SK-N-SH (cell line): ENCODE measurements around the gene OR2H1. TPM values are rescaled to one million over a fixed set of nuclear protein-coding genes. Genes with fewer than 3 reads are reported as not detected.

Experiments
- CTCF ChIA-PET: fragments of 300-600, 350-600 bp; formaldehyde crosslinking; extraction: SDS; loops from one replicate; lab custom pipeline; 2021; lab: Yijun Ruan, JAX
- POLR2A ChIA-PET: fragments of 350-600 bp; sonication (Branson Sonifier 250); formaldehyde crosslinking; extraction: SDS; loops from one replicate; lab custom pipeline; 2020; ENCODE audit warnings: antibody characterized with exemption, inconsistent platforms; lab: Yijun Ruan, JAX
- DNase-seq: peaks from one replicate; pipeline ENCODE4 v3.0.0; 2012
- H2AFZ ChIP-seq: fragments of 200-600 bp; sonication (generic); 2 replicates; pipeline ENCODE4 v1.8.1; 2016; ENCODE audit warnings: antibody characterized with exemption, mild to moderate bottlenecking, low read depth
- H3F3A ChIP-seq: fragments of 200-600 bp; sonication (generic); replicated peaks from 2 replicates; pipeline ENCODE3; 2016; ENCODE audit warnings: antibody characterized with exemption, mild to moderate bottlenecking; ENCODE audit not compliant: insufficient read depth
- H3K27ac ChIP-seq, 2 experiments: fragments of 200-500 bp in 1 of 2; fragments of 200-600 bp in 1 of 2; sonication (Bioruptor generic) in 1 of 2; sonication (generic), shearing (Covaris generic) in 1 of 2; 2 replicates each; pipeline versions ENCODE4 v1.5.1 to v1.6.1; 2014 to 2016; ENCODE audit warnings: low read depth in 2 of 2, inconsistent platforms in 1 of 2, low read length in 1 of 2, mild to moderate bottlenecking in 1 of 2, mixed read lengths in 1 of 2
- H3K27me3 ChIP-seq: fragments of 200-600 bp; sonication (generic), shearing (Covaris generic); 2 replicates; pipeline ENCODE4 v1.6.1; 2016; ENCODE audit warnings: mixed run types; ENCODE audit not compliant: insufficient read depth
- H3K36me3 ChIP-seq, 2 experiments: fragments of 200-500 bp in 1 of 2; fragments of 200-600 bp in 1 of 2; sonication (Bioruptor generic) in 1 of 2; sonication (generic) in 1 of 2; replicated peaks in 1 of 2; 2 replicates each; pipeline versions ENCODE3 to v1.5.1; 2014 to 2016; ENCODE audit warnings: low read length in 1 of 2, mild to moderate bottlenecking in 1 of 2; ENCODE audit not compliant: insufficient read depth in 2 of 2, control insufficient read depth in 1 of 2
- H3K4me1 ChIP-seq, 2 experiments: fragments of 200-500 bp in 1 of 2; fragments of 200-600 bp in 1 of 2; sonication (Bioruptor generic) in 1 of 2; sonication (generic), shearing (Covaris generic) in 1 of 2; 2 replicates each; pipeline versions ENCODE4 v1.5.1 to v1.6.1; 2014 to 2016; ENCODE audit warnings: low read depth in 1 of 2, low read length in 1 of 2, mixed run types in 1 of 2; ENCODE audit not compliant: insufficient read depth in 2 of 2, control insufficient read depth in 1 of 2
- H3K4me2 ChIP-seq: fragments of 200-600 bp; sonication (generic), shearing (Covaris generic); 2 replicates; pipeline ENCODE4 v1.6.1; 2017; ENCODE audit warnings: mixed run types
- H3K4me3 ChIP-seq, 2 experiments: fragments of 200-500 bp in 1 of 2; fragments of 200-600 bp in 1 of 2; sonication (Bioruptor generic) in 1 of 2; sonication (generic), shearing (Covaris generic) in 1 of 2; 2 replicates each; pipeline versions ENCODE4 v1.5.1 to v1.8.1; 2014 to 2016; ENCODE audit warnings: low read depth in 2 of 2, inconsistent platforms in 1 of 2, low read length in 1 of 2, mild to moderate bottlenecking in 1 of 2, mixed read lengths in 1 of 2, moderate library complexity in 1 of 2
- H3K79me2 ChIP-seq: fragments of 200-600 bp; sonication (generic); 2 replicates; pipeline ENCODE4 v1.8.1; 2017; ENCODE audit warnings: mild to moderate bottlenecking; ENCODE audit not compliant: insufficient read depth
- H3K9ac ChIP-seq: fragments of 200-600 bp; sonication (generic); 2 replicates; pipeline ENCODE4 v1.6.1; 2017; ENCODE audit warnings: mixed run types
- H3K9me2 ChIP-seq: fragments of 200-600 bp; sonication (generic); 2 replicates; pipeline ENCODE4 v1.6.1; 2017; ENCODE audit warnings: mixed run types
- H3K9me3 ChIP-seq: fragments of 200-600 bp; sonication (generic); 2 replicates; pipeline ENCODE4 v1.6.1; 2017; ENCODE audit warnings: mixed run types, mild to moderate bottlenecking, moderate library complexity
- H4K20me1 ChIP-seq: fragments of 200-600 bp; sonication (generic); 2 replicates; pipeline ENCODE4 v1.6.1; 2017; ENCODE audit warnings: mild to moderate bottlenecking, mixed run types; ENCODE audit not compliant: insufficient read depth
- CTCF ChIP-seq: fragments of 200-600 bp; sonication (generic); IDR thresholded peaks from 2 replicates; pipeline ENCODE4 v1.6.1; 2017; ENCODE audit warnings: antibody characterized with exemption, mild to moderate bottlenecking, moderate library complexity
- ELF1 ChIP-seq: IDR thresholded peaks from 2 replicates; pipeline ENCODE4 v1.4.0; 2012
- EZH2phosphoT487 ChIP-seq: fragments of 200-600 bp; sonication (generic); IDR thresholded peaks from 2 replicates; pipeline ENCODE4 v1.6.1; 2017; ENCODE audit warnings: low read depth, mixed run types, mild to moderate bottlenecking, antibody characterized with exemption, moderate library complexity, borderline replicate concordance
- FOSL2 ChIP-seq: IDR thresholded peaks from 2 replicates; pipeline ENCODE4 v1.4.0; 2012; ENCODE audit warnings: low read depth, mild to moderate bottlenecking, moderate library complexity, borderline replicate concordance
- FOXM1 ChIP-seq: IDR thresholded peaks from 2 replicates; pipeline ENCODE4 v1.4.0; 2012; ENCODE audit warnings: low read depth, mild to moderate bottlenecking
- IRF3 ChIP-seq: fragments of 150-350 bp; IDR thresholded peaks from 2 replicates; pipeline ENCODE4 v1.6.1; 2016; ENCODE audit warnings: mild to moderate bottlenecking, low read depth, low read length
- JUND ChIP-seq: IDR thresholded peaks from 2 replicates; pipeline ENCODE4 v1.4.0; 2012
- RCOR1 ChIP-seq: fragments of 150-350 bp; IDR thresholded peaks from 2 replicates; pipeline ENCODE4 v1.6.1; 2017; ENCODE audit warnings: antibody characterized with exemption, low read length
- RXRA ChIP-seq: IDR thresholded peaks from 2 replicates; pipeline ENCODE4 v1.4.0; 2012; ENCODE audit warnings: low read depth, mild to moderate bottlenecking, borderline replicate concordance
- TAF1 ChIP-seq: IDR thresholded peaks from 2 replicates; pipeline ENCODE4 v1.6.1; 2012; ENCODE audit warnings: low read depth, mild to moderate bottlenecking, low read length, moderate library complexity, borderline replicate concordance
- USF2 ChIP-seq: fragments of 150-350 bp; IDR thresholded peaks from 2 replicates; pipeline ENCODE4 v1.6.1; 2017; ENCODE audit warnings: antibody characterized with exemption, low read length, low read depth, borderline replicate concordance
- ZBTB33 ChIP-seq: IDR thresholded peaks from 2 replicates; pipeline ENCODE4 v1.4.0; 2012; ENCODE audit warnings: low read depth, borderline replicate concordance
- WGBS: methylation state at CpG from one replicate; pipeline ENCODE4 v1.1.6; 2017; ENCODE audit warnings: low lambda C conversion rate; 5-methylcytosine and 5-hydroxymethylcytosine counted together
- polyA plus RNA-seq, 3 experiments: library from polyadenylated mRNA; depleted of rRNA; stranded (reverse); fragments of >200 nt; gene quantifications; 2 replicates each; pipeline ENCODE4 v1.2.3, GENCODE V29; 2012

Gene OR2H1
- polyA plus RNA-seq, 1 of the 3 experiments (the other 2 are of a cell fraction): not detected

GRCh38 chr6:29496961-29497360, 40.0 kb downstream of the OR2H1 start:
- POLR2A ChIA-PET: no interaction called here
- no peak overlapping the region for H2AFZ ChIP-seq
- H3K79me2 ChIP-seq: no peaks in the 10 kb centered on the region
- H3K9me2 ChIP-seq: no peaks in the 10 kb centered on the region
- CTCF ChIA-PET: interaction anchor here (1.2 kb wide), 1 partner anchor 10 kb away, joined by 3 read pairs; no protein-coding TSS in a partner anchor
- H4K20me1 ChIP-seq: no peaks in the 10 kb centered on the region
- DNase-seq: no peak
- no peak overlapping the region for H3K4me3 ChIP-seq
- 4% methylated on average over 4 of the region's 4 CpGs for WGBS
- H3K4me2 ChIP-seq: no peak overlapping the region
- 0 out of 4 replicates have a peak, but pooled peaks cover 0 to 1% of the 10 kb centered on the region in 2 experiments for H3K4me1 ChIP-seq
- H3K36me3 ChIP-seq: no peaks in the 10 kb centered on the region
- no peaks in the 10 kb centered on the region for H3F3A ChIP-seq
- no peak overlapping the region for H3K27ac ChIP-seq
- TF ChIP-seq CTCF (no peak), FOSL2 (no peak), USF2 (no peak), FOXM1 (no peak), ZBTB33 (no peak), IRF3 (no peak), JUND (no peak), TAF1 (no peak), RCOR1 (no peak), RXRA (no peak), ELF1 (no peak), EZH2phosphoT487 (no peak)
- H3K9ac ChIP-seq: no peak overlapping the region
- no peaks in the 10 kb centered on the region for H3K9me3 ChIP-seq
- H3K27me3 ChIP-seq: peaks cover 38% of the 10 kb centered on the region; the same call in 1 of the 2 replicates
